Measurements from ENCODE around the gene LETMD1.

DNA sequence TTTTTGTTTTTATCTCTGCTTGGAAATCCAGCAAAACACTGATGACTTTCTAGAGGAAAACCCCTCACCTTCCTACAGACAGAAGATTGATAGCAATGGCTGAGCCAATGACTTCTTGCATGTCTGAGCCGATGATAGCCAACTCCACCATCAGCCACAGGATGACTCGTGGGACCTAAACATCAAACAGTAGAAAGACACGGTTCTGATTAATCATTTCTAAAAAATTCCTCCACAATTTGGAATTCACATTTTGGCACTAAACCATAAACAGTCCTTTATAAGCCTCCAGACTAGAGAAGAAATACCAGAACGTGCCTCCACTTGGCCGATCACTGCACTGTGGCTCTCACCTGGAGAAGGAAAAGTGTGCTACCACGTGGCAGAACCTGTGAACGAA, 47.9 kb upstream of the LETMD1 start:
- TF ChIP-seq, protein P1, sequence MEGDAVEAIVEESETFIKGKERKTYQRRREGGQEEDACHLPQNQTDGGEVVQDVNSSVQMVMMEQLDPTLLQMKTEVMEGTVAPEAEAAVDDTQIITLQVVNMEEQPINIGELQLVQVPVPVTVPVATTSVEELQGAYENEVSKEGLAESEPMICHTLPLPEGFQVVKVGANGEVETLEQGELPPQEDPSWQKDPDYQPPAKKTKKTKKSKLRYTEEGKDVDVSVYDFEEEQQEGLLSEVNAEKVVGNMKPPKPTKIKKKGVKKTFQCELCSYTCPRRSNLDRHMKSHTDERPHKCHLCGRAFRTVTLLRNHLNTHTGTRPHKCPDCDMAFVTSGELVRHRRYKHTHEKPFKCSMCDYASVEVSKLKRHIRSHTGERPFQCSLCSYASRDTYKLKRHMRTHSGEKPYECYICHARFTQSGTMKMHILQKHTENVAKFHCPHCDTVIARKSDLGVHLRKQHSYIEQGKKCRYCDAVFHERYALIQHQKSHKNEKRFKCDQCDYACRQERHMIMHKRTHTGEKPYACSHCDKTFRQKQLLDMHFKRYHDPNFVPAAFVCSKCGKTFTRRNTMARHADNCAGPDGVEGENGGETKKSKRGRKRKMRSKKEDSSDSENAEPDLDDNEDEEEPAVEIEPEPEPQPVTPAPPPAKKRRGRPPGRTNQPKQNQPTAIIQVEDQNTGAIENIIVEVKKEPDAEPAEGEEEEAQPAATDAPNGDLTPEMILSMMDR (IDR thresholded peaks at IDR 0.05; ENCODE audit: poor library complexity): no peak
- no peak for TF ChIP-seq EZH2phosphoT487 (IDR thresholded peaks at IDR 0.05; ENCODE audit: low read depth, severe bottlenecking, unreplicated experiment)
